GM12801 (cell line): Measurements from ENCODE around the gene QSOX1.

Experiments
- CTCF ChIP-seq: IDR thresholded peaks from one replicate; pipeline ENCODE4 v1.5.1; 2011; ENCODE audit warnings: control low read depth; ENCODE audit not compliant: insufficient read length; ENCODE audit errors: extremely low read depth

QSOX1 gene

GRCh38 chr1:180185971-180186645, 31.4 kb downstream of the QSOX1 start:
- TF ChIP-seq CTCF = no peak

GRCh38 chr1:180186831-180187230, 32.2 kb downstream of the QSOX1 start:
- TF ChIP-seq CTCF = no peak

DNA sequence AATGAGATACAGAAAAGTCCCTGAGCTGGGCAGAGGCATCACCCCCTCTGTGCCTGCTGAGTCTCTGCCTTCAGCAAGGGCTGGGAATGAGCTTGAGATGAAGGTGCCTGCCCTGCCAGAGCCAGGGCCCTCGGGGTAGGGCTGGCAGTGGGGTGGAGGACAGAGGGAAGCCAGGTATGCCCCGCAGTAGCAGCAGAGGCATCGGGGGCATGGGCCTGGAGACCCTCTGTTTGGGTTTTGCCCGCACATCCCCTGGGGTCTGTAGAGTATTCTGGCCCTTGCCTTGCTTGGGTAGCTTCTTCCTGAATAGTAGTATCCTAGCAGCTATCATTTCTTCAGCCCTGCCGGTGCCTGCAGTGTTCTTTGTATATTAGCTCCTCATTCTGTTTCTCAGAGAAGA, 33.0 kb downstream of the QSOX1 start:
- TF ChIP-seq CTCF = no peak

DNA sequence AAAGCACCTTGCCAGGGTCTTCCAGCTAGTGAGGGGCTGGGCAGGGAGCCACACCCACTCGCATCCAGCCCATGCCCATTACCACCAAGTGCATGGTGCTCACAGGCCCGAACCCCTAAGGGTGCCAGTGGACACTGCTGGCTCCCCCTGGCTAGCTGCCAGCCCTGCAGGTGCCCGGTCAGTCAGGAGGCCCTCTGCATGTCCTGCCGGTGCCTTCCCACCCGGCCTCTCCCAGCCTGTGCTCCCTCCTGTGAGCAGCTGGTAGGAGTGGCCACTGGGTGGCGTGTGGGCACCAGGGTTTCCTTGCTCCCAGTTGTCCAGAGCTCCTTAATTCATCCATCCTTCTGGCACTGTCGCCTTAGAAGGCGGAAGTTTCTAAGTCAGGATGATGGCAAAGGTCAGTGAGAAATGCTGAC, 33.4 kb downstream of the QSOX1 start:
- TF ChIP-seq CTCF = no peak

DNA sequence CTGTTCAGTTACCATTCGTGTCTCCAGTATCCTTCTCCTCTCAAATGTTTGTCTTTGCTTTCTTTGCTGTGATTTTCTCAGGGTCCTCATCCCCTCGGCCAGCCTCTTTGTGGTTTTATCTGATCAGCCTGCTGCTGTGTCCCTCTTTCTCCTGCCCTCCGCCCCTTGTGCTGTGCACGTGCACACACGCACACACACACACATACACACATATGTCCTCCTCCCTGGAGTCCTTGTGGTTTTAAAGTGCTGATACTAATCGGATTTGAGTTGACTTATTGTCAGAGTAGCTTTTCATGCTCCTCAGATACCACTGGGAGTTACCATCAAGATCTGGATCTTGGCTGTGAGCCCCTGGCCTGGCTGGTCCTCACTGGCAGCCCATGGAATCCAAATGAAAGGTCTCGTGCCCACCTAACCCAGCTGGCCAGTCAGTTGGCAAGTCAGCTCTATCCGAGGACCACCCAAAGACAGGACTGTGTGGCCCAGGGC, 34.1 kb downstream of the QSOX1 start:
- no peak for TF ChIP-seq CTCF

DNA sequence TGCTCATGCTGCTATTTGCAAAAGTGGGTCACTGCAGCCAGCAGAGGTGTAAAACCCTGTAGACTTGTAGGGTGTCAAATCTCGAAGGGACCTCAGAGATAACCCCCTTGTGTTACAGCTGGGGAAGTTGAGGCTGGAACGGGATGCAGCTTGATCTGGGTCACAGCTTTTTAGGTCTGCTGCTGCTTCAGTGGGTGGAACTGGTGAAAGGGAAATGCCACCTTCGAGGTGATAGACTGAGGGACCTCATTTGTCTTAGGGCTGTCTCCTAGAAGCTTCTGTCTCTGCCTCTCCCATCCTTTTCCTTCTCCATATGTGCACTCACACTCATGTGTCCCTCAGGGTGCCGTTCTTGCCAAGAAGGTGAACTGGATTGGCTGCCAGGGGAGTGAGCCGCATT, 35.4 kb downstream of the QSOX1 start:
- TF ChIP-seq CTCF = no peak

GRCh38 chr1:180192172-180192571, 37.5 kb downstream of the QSOX1 start:
- no peak for TF ChIP-seq CTCF
